K562 (cell line): Measurements from ENCODE around the gene ERN1. TPM values are rescaled to one million over a fixed set of nuclear protein-coding genes. Genes with fewer than 3 reads are reported as not detected.

Experiments used
- ATF4 ChIP-seq: fragments of 450-650 bp; formaldehyde crosslinking; IDR thresholded peaks from 2 replicates; pipeline ENCODE4 v1.4.0; 2022; ENCODE audit warnings: mild to moderate bottlenecking, moderate library complexity
- CGGBP1 ChIP-seq: fragments of 250-450 bp; sonication (Bioruptor Pico); IDR thresholded peaks from 2 replicates; pipeline ENCODE4 v1.9.0; 2021; ENCODE audit warnings: mild to moderate bottlenecking
- CREM ChIP-seq: IDR thresholded peaks from 2 replicates; pipeline ENCODE4 v1.6.1; 2014; ENCODE audit warnings: antibody characterized with exemption, low read depth
- EHMT2 ChIP-seq: fragments of 450-650 bp; IDR thresholded peaks from 2 replicates; pipeline ENCODE4 v1.6.1; 2018; ENCODE audit warnings: antibody characterized with exemption
- IRF9 ChIP-seq: fragments of 450-650 bp; IDR thresholded peaks from 2 replicates; pipeline ENCODE4 v1.6.1; 2016; ENCODE audit warnings: missing biosample characterization, missing genetic modification characterization
- JUN ChIP-seq, 2 experiments: sonication (generic) in 1 of 2; formaldehyde crosslinking in 1 of 2; IDR thresholded peaks; 2 replicates each; pipeline versions ENCODE4 v1.6.1 to v1.8.0; 2012 to 2022; ENCODE audit warnings: borderline replicate concordance in 2 of 2, mild to moderate bottlenecking in 2 of 2, improper control_type of control experiment in 1 of 2, low read depth in 1 of 2, low read length in 1 of 2, missing genetic modification reagents in 1 of 2
- MITF ChIP-seq: IDR thresholded peaks from 2 replicates; pipeline ENCODE4 v1.6.1; 2014; ENCODE audit warnings: antibody characterized with exemption
- MYC ChIP-seq, 2 experiments: fragments of 250-450 bp in 1 of 2; sonication (Bioruptor Pico) in 1 of 2; IDR thresholded peaks; 2 replicates each; pipeline versions ENCODE4 v1.5.1 to v1.6.1; 2012 to 2021; ENCODE audit warnings: low read depth in 2 of 2, borderline replicate concordance in 1 of 2, improper control_type of control experiment in 1 of 2, low read length in 1 of 2, mild to moderate bottlenecking in 1 of 2, moderate library complexity in 1 of 2
- NBN ChIP-seq: fragments of 450-650 bp; IDR thresholded peaks from 2 replicates; pipeline ENCODE4 v1.6.1; 2016; ENCODE audit warnings: low read depth, mild to moderate bottlenecking
- PREB ChIP-seq: sonication (generic); formaldehyde crosslinking; IDR thresholded peaks from 2 replicates; pipeline ENCODE4 v1.8.1; 2023; ENCODE audit warnings: mild to moderate bottlenecking, missing genetic modification reagents
- RBM17 ChIP-seq: fragments of 200-400 bp; formaldehyde crosslinking; IDR thresholded peaks from 2 replicates; pipeline ENCODE4 v1.6.1; 2017; ENCODE audit warnings: low read depth, mild to moderate bottlenecking, low read length, borderline replicate concordance
- TCF3 ChIP-seq: sonication (generic); formaldehyde crosslinking; IDR thresholded peaks from 2 replicates; pipeline ENCODE4 v1.4.0; 2020; ENCODE audit warnings: mild to moderate bottlenecking, missing genetic modification reagents
- TCF7 ChIP-seq: sonication (generic); IDR thresholded peaks from 2 replicates; pipeline ENCODE4 v1.6.1; 2016; ENCODE audit warnings: antibody characterized with exemption, borderline replicate concordance
- TRIM28 ChIP-seq: fragments of 450-650 bp; IDR thresholded peaks from 2 replicates; pipeline ENCODE4 v1.6.1; 2017
- ZBTB2 ChIP-seq: fragments of 450-650 bp; IDR thresholded peaks from 2 replicates; pipeline ENCODE4 v1.6.1; 2016; ENCODE audit warnings: antibody characterized with exemption
- ZBTB9 ChIP-seq: fragments of 450-650 bp; formaldehyde crosslinking; IDR thresholded peaks from 2 replicates; pipeline ENCODE4 v1.4.0; 2020; ENCODE audit warnings: mild to moderate bottlenecking, moderate library complexity
- ZNF277 ChIP-seq: fragments of 250-450 bp; sonication (Bioruptor Pico); IDR thresholded peaks from 2 replicates; pipeline ENCODE4 v1.8.0; 2022; ENCODE audit warnings: inconsistent platforms, mild to moderate bottlenecking, moderate library complexity, borderline replicate concordance
- ZNF79 ChIP-seq: fragments of 250-450 bp; sonication (Bioruptor Pico); IDR thresholded peaks from 2 replicates; pipeline ENCODE4 v1.4.0; 2020; ENCODE audit warnings: low read depth, mild to moderate bottlenecking, moderate library complexity
- polyA plus RNA-seq, 8 experiments: library from polyadenylated mRNA; depleted of rRNA in 4 of 8; stranded (reverse) in 5 of 8; unstranded in 3 of 8; fragments of >200 nt; fragmentation: Nextera tagmentation in 2 of 8; fragmentation: Illumina TruSeq in 1 of 8; extraction: Ambion mirVana in 2 of 8; extraction: Trizol in 1 of 8; gene quantifications; 2 replicates each; pipeline versions ENCODE4 v1.2.1 to v1.2.3, GENCODE V29; 2011 to 2014; ENCODE audit warnings: inconsistent platforms in 1 of 8, missing spikeins in 1 of 8
- total RNA-seq, 7 experiments: library from RNA; depleted of rRNA in 6 of 7; stranded (reverse); fragments of >200 nt in 6 of 7; fragmentation: Illumina TruSeq in 2 of 7; extraction: Trizol in 2 of 7; gene quantifications; 2 replicates each; pipeline versions ENCODE4 v1.2.1 to v1.2.3, GENCODE V29; 2011 to 2021; ENCODE audit warnings: low replicate concordance in 1 of 7

ERN1 gene
- total and polyA plus RNA-seq, 9 of the 15 experiments (the other 6 are each of a cell fraction or from before 2014, with no cell fraction given) = 2.1 to 22.5 (median 7.3) TPM

- TF ChIP-seq MYC (IDR thresholded peaks at IDR 0.05; ENCODE audit: low read depth, low read length) = 0 out of 2 replicates have a peak, but pooled peaks have one; percentile 13
- TF ChIP-seq MYC (CRISPR knock-in tag; IDR thresholded peaks at IDR 0.05; ENCODE audit: borderline replicate concordance, low read depth) = no peak
- TF ChIP-seq EHMT2 = peak; percentile 42; the same call in 1 of the 2 replicates
- no peak for TF ChIP-seq MITF
- TF ChIP-seq NBN = no peak
- TF ChIP-seq TRIM28 = 0 out of 2 replicates have a peak, but pooled peaks have one; percentile 28
- TF ChIP-seq CGGBP1 (CRISPR knock-in tag) = no peak
- no peak for TF ChIP-seq ATF4 (CRISPR knock-in tag)
- peak; percentile 61; the same call in 1 of the 2 replicates for TF ChIP-seq JUN (IDR thresholded peaks at IDR 0.05; ENCODE audit: borderline replicate concordance, low read depth, low read length)
- TF ChIP-seq JUN (CRISPR knock-in tag; IDR thresholded peaks at IDR 0.05; ENCODE audit: borderline replicate concordance) = no peak
- peak; percentile 59 for TF ChIP-seq CREM
- no peak for TF ChIP-seq ZNF79 (CRISPR knock-in tag)
- no peak for TF ChIP-seq ZBTB2
- 0 out of 2 replicates have a peak, but pooled peaks have one; percentile 24 for TF ChIP-seq ZBTB9 (CRISPR knock-in tag)
- TF ChIP-seq ZNF277 (CRISPR knock-in tag) = no peak
- TF ChIP-seq RBM17 = no peak
- TF ChIP-seq TCF7 = peak; percentile 15; the same call in 1 of the 2 replicates
- TF ChIP-seq TCF3 = peak; percentile 78
- no peak for TF ChIP-seq PREB (CRISPR knock-in tag)
- TF ChIP-seq IRF9 (tag) = no peak
Measured at GRCh38 chr17:64022611-64023063, 107.3 kb downstream of the ERN1 start (continued).
